A673 (cell line): ENCODE results near the gene PSG4.
"Not testable (repeated sequence)": the region's sequence is repeated elsewhere in the genome, so short reads cannot be mapped to it uniquely, and the experiment has no call there.

Experiments used
- CTCF ChIP-seq: fragments of 300-800, 200-600 bp; sonication (generic); conservative IDR thresholded peaks from 2 replicates; pipeline ENCODE4 v1.5.1; 2017; ENCODE audit warnings: low read depth, mild to moderate bottlenecking, antibody characterized with exemption, low read length, moderate library complexity, mixed read lengths
- EZH2 ChIP-seq: fragments of 200-600 bp; sonication (generic); IDR thresholded peaks from 2 replicates; pipeline ENCODE4 v1.6.1; 2017; ENCODE audit warnings: borderline replicate concordance, low read depth, mild to moderate bottlenecking, mixed read lengths, antibody characterized with exemption, low read length; ENCODE audit not compliant: poor library complexity, severe bottlenecking

DNA sequence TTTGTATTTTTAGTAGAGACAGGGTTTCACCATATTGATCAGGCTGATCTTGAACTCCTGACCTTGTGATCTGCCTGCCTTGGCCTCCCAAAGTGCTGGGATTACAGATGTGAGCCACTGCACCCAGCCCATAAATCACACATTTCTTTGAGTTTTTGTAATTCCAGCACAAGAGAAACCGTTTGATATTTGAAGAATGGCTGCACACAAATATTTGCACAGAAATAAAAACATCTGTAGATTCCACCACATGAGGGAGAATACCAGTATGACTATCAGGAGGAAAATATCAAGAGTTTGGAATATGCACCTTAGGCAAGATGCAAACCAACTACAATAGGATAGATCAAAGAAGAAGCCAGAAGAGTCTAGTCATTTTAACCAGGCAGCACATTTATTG, 46.0 kb upstream of the PSG4 start:
- not testable (repeated sequence) for TF ChIP-seq CTCF, EZH2
